K562 (cell line): ENCODE results near the gene ATL1. TPM values are rescaled to one million over a fixed set of nuclear protein-coding genes. Genes with fewer than 3 reads are reported as not detected.

Experiments used
- ARID1B ChIP-seq: fragments of 450-650 bp; IDR thresholded peaks from 2 replicates; pipeline ENCODE4 v1.6.1; 2016; ENCODE audit warnings: antibody characterized with exemption, mild to moderate bottlenecking, inconsistent platforms
- ARNT ChIP-seq, 2 experiments: fragments of 450-650 bp; IDR thresholded peaks; 2 replicates each; pipeline ENCODE4 v1.6.1; 2016; ENCODE audit warnings: mild to moderate bottlenecking in 1 of 2
- ELF1 ChIP-seq: fragments of 200-800 bp; sonication (Bioruptor generic); IDR thresholded peaks from 2 replicates; pipeline ENCODE4 v1.6.1; 2016; ENCODE audit warnings: missing genetic modification characterization, missing compliant biosample characterization
- ETV5 ChIP-seq: sonication (generic); formaldehyde crosslinking; IDR thresholded peaks from 2 replicates; pipeline ENCODE4 v1.4.0; 2020; ENCODE audit warnings: low read depth, mild to moderate bottlenecking, missing genetic modification reagents
- GABPA ChIP-seq: fragments of 200-800 bp; sonication (Bioruptor generic); conservative IDR thresholded peaks from 2 replicates; pipeline ENCODE4 v1.6.1; 2016; ENCODE audit warnings: low read depth, missing genetic modification characterization, missing compliant biosample characterization
- KHSRP ChIP-seq: fragments of 450-650 bp; IDR thresholded peaks from 2 replicates; pipeline ENCODE4 v1.6.1; 2017
- LEF1 ChIP-seq: fragments of 450-650 bp; IDR thresholded peaks from 2 replicates; pipeline ENCODE4 v1.6.1; 2016; ENCODE audit warnings: mild to moderate bottlenecking
- MCM3 ChIP-seq: fragments of 450-650 bp; IDR thresholded peaks from 2 replicates; pipeline ENCODE4 v1.6.1; 2016
- MECOM ChIP-seq: fragments of 250-450 bp; sonication (Bioruptor Pico); IDR thresholded peaks from 2 replicates; pipeline ENCODE4 v1.8.0; 2022; ENCODE audit warnings: inconsistent platforms
- PHB2 ChIP-seq: fragments of 450-650 bp; IDR thresholded peaks from 2 replicates; pipeline ENCODE4 v1.6.1; 2017; ENCODE audit warnings: low read depth
- PHF8 ChIP-seq: fragments of 200-600 bp; sonication (generic); IDR thresholded peaks from 2 replicates; pipeline ENCODE4 v1.6.1; 2012; ENCODE audit warnings: mixed run types, mild to moderate bottlenecking, inconsistent platforms, low read length, moderate library complexity, borderline replicate concordance
- TFAM ChIP-seq: fragments of 250-450 bp; sonication (Bioruptor Pico); conservative IDR thresholded peaks from 2 replicates; pipeline ENCODE4 v1.5.0; 2021; ENCODE audit warnings: mild to moderate bottlenecking, moderate library complexity
- YY1 ChIP-seq, 3 experiments: IDR thresholded peaks; 2 replicates each; pipeline ENCODE4 v1.6.1; 2011; ENCODE audit warnings: low read length in 2 of 3, mild to moderate bottlenecking in 2 of 3, moderate library complexity in 2 of 3, borderline replicate concordance in 1 of 3, control low read depth in 1 of 3, low read depth in 1 of 3; ENCODE audit not compliant: insufficient read depth in 3 of 3, insufficient replicate concordance in 2 of 3, control insufficient read depth in 1 of 3, insufficient read length in 1 of 3; ENCODE audit errors: extremely low read depth in 1 of 3
- ZBTB9 ChIP-seq: fragments of 450-650 bp; formaldehyde crosslinking; IDR thresholded peaks from 2 replicates; pipeline ENCODE4 v1.4.0; 2020; ENCODE audit warnings: mild to moderate bottlenecking, moderate library complexity
- ZNF174 ChIP-seq: fragments of 250-450 bp; sonication (Bioruptor Pico); IDR thresholded peaks from 2 replicates; pipeline ENCODE4 v1.4.0; 2020; ENCODE audit warnings: mild to moderate bottlenecking
- ZNF217 ChIP-seq: sonication (generic); formaldehyde crosslinking; IDR thresholded peaks from 2 replicates; pipeline ENCODE4 v1.8.0; 2022; ENCODE audit warnings: mild to moderate bottlenecking, missing genetic modification reagents
- ZNF224 ChIP-seq: sonication (generic); formaldehyde crosslinking; IDR thresholded peaks from 2 replicates; pipeline ENCODE4 v1.8.0; 2022; ENCODE audit warnings: mild to moderate bottlenecking, missing genetic modification reagents
- ZNF232 ChIP-seq: sonication (generic); formaldehyde crosslinking; IDR thresholded peaks from 2 replicates; pipeline ENCODE4 v1.8.0; 2022; ENCODE audit warnings: mild to moderate bottlenecking, missing genetic modification reagents
- ZNF324 ChIP-seq: fragments of 250-450 bp; sonication (Bioruptor Pico); IDR thresholded peaks from 2 replicates; pipeline ENCODE4 v1.4.0; 2020; ENCODE audit warnings: mild to moderate bottlenecking
- ZNF707 ChIP-seq: fragments of 250-450 bp; sonication (Bioruptor Pico); conservative IDR thresholded peaks from 2 replicates; pipeline ENCODE4 v1.8.0; 2022; ENCODE audit warnings: inconsistent platforms, mild to moderate bottlenecking, moderate library complexity
- polyA plus RNA-seq, 8 experiments: library from polyadenylated mRNA; depleted of rRNA in 4 of 8; stranded (reverse) in 5 of 8; unstranded in 3 of 8; fragments of >200 nt; fragmentation: Nextera tagmentation in 2 of 8; fragmentation: Illumina TruSeq in 1 of 8; extraction: Ambion mirVana in 2 of 8; extraction: Trizol in 1 of 8; gene quantifications; 2 replicates each; pipeline versions ENCODE4 v1.2.1 to v1.2.3, GENCODE V29; 2011 to 2014; ENCODE audit warnings: inconsistent platforms in 1 of 8, missing spikeins in 1 of 8
- total RNA-seq, 7 experiments: library from RNA; depleted of rRNA in 6 of 7; stranded (reverse); fragments of >200 nt in 6 of 7; fragmentation: Illumina TruSeq in 2 of 7; extraction: Trizol in 2 of 7; gene quantifications; 2 replicates each; pipeline versions ENCODE4 v1.2.1 to v1.2.3, GENCODE V29; 2011 to 2021; ENCODE audit warnings: low replicate concordance in 1 of 7
- TF ChIP-seq, protein P1 (sequence below): sonication (generic); formaldehyde crosslinking; IDR thresholded peaks from 2 replicates; pipeline ENCODE4 v1.5.0; 2020; ENCODE audit warnings: missing genetic modification reagents
- TF ChIP-seq, protein P2 (sequence below): sonication (generic); formaldehyde crosslinking; IDR thresholded peaks from 2 replicates; pipeline ENCODE4 v1.8.0; 2022; ENCODE audit warnings: missing genetic modification reagents, mild to moderate bottlenecking, moderate library complexity, borderline replicate concordance

ATL1 gene
- total and polyA plus RNA-seq, 9 of the 15 experiments (the other 6 are each of a cell fraction or from before 2014, with no cell fraction given): 0.04 to 0.16 (median 0.07) TPM; not detected in 4

GRCh38 chr14:50531595-50532501 is 28.1 kb upstream of the ATL1 start (continued):
- TF ChIP-seq ZBTB9 (CRISPR knock-in tag) (no peak), ZNF224 (CRISPR knock-in tag) (no peak), ELF1 (no peak), YY1 (IDR thresholded peaks at IDR 0.05; ENCODE audit: borderline replicate concordance in 1 of 3, control insufficient read depth in 1 of 3, extremely low read depth in 1 of 3, insufficient read depth in 3 of 3, insufficient read length in 1 of 3, insufficient replicate concordance in 2 of 3, low read depth in 1 of 3, low read length in 2 of 3) (peak in 1 of 3 experiments; percentile 59), ZNF174 (CRISPR knock-in tag) (no peak), ZNF324 (CRISPR knock-in tag) (no peak), ARNT (IDR thresholded peaks at IDR 0.05) (no peak), KHSRP (no peak), GABPA (tag) (0 out of 2 replicates have a peak, but pooled peaks have one; percentile 29), ZNF707 (no peak), ARID1B (no peak), ZNF232 (CRISPR knock-in tag) (no peak; the same call in 1 of the 2 replicates), PHF8 (peak; percentile 71; the same call in 1 of the 2 replicates), ZNF217 (CRISPR knock-in tag) (no peak), TFAM (no peak), MCM3 (no peak), MECOM (CRISPR knock-in tag) (no peak), PHB2 (no peak), LEF1 (no peak), ETV5 (CRISPR knock-in tag) (no peak; the same call in 1 of the 2 replicates)
- TF ChIP-seq, protein P1, sequence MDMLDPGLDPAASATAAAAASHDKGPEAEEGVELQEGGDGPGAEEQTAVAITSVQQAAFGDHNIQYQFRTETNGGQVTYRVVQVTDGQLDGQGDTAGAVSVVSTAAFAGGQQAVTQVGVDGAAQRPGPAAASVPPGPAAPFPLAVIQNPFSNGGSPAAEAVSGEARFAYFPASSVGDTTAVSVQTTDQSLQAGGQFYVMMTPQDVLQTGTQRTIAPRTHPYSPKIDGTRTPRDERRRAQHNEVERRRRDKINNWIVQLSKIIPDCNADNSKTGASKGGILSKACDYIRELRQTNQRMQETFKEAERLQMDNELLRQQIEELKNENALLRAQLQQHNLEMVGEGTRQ (CRISPR knock-in tag): no peak
- TF ChIP-seq, protein P2, sequence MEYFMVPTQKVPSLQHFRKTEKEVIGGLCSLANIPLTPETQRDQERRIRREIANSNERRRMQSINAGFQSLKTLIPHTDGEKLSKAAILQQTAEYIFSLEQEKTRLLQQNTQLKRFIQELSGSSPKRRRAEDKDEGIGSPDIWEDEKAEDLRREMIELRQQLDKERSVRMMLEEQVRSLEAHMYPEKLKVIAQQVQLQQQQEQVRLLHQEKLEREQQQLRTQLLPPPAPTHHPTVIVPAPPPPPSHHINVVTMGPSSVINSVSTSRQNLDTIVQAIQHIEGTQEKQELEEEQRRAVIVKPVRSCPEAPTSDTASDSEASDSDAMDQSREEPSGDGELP (CRISPR knock-in tag): no peak
